Adrenal gland (tissue), 12 donors: ENCODE results near the gene TMEM138. TPM values are rescaled to one million over a fixed set of nuclear protein-coding genes. Genes with fewer than 3 reads are reported as not detected.

Experiments used
- DNase-seq, 7 donors: peaks; one replicate each; pipeline ENCODE4 v3.0.0-alpha.2; 2019 to 2020
- H3K27ac ChIP-seq, 5 donors: fragments of 200-600 bp; sonication (generic) in 4 of 5; 1 replicate in 3 of 5; 2 replicates in 2 of 5; pipeline versions ENCODE4 v1.5.1 to v1.8.0; 2016 to 2020; ENCODE audit warnings: mild to moderate bottlenecking in 1 of 5
- H3K27me3 ChIP-seq: fragments of 200-600 bp; 2 replicates; pipeline ENCODE4 v1.8.0; 2021
- H3K36me3 ChIP-seq, 2 donors: fragments of 200-600 bp; replicated peaks in 1 of 2; 1 replicate in 1 of 2; 2 replicates in 1 of 2; pipeline versions ENCODE4 v1.5.1 to v1.8.0; 2018 to 2022
- H3K4me1 ChIP-seq, 2 donors: fragments of 200-600 bp; replicated peaks in 1 of 2; 1 replicate in 1 of 2; 2 replicates in 1 of 2; pipeline versions ENCODE4 v1.5.1 to v1.8.0; 2018 to 2021
- H3K4me3 ChIP-seq, 4 donors: fragments of 200-600 bp; sonication (generic) in 3 of 4; one replicate each; pipeline ENCODE4 v1.5.1; 2016 to 2018
- H3K9me3 ChIP-seq, 3 donors: fragments of 200-600 bp; sonication (generic) in 1 of 3; replicated peaks in 1 of 3; 1 replicate in 2 of 3; 2 replicates in 1 of 3; pipeline versions ENCODE4 v1.5.1 to v1.8.0; 2016 to 2021
- CTCF ChIP-seq, 6 experiments: fragments of 450-650 bp in 4 of 6; fragments of 200-600 bp in 2 of 6; sonication (generic) in 1 of 6; IDR thresholded peaks; 1 replicate in 5 of 6; 2 replicates in 1 of 6; pipeline versions ENCODE4 v1.5.1 to v1.8.0; 2016 to 2021; ENCODE audit warnings: antibody characterized with exemption in 6 of 6, mild to moderate bottlenecking in 2 of 6, moderate library complexity in 1 of 6
- POLR2A ChIP-seq, 2 donors: fragments of 450-650 bp; IDR thresholded peaks; one replicate each; pipeline ENCODE4 v1.6.1; 2017; ENCODE audit warnings: antibody characterized with exemption in 2 of 2, mild to moderate bottlenecking in 2 of 2, moderate library complexity in 1 of 2
- WGBS, 4 donors: extraction: QIAGEN DNeasy Blood & Tissue Kit in 2 of 4; methylation state at CpG; one replicate each; pipeline versions ENCODE4 v1.1.5 to v1.1.7; 2013 to 2017; 5-methylcytosine and 5-hydroxymethylcytosine counted together
- intact Hi-C, 2 donors: fragments of 100-400 bp; cut with DNase I; formaldehyde crosslinking; loops; one replicate each; pipeline versions ENCODE4 v1.14.1 to v1.15.0; 2022 to 2023
- polyA plus RNA-seq, 3 donors: library from polyadenylated mRNA; stranded (reverse); fragments of 200-250 nt in 2 of 3; fragments of 350-450 nt in 1 of 3; fragmentation: Illumina TruSeq in 1 of 3; extraction: RNeasy Lipid Tissue Mini Kit (QIAGEN cat#74804) in 1 of 3; gene quantifications; one replicate each; pipeline ENCODE4 v1.2.3, GENCODE V29; 2013 to 2014
- total RNA-seq, 9 donors: library from RNA; depleted of rRNA in 4 of 9; stranded (reverse); fragments of >200 nt in 4 of 9; fragments of 120-200 nt in 1 of 9; fragmentation: NEBNext Ultra II Directional in 1 of 9; extraction: Animal tissue kit (Norgen Biotek cat#: 25700) in 1 of 9; gene quantifications; one replicate each; pipeline versions ENCODE4 v1.1.0 to v1.2.4, GENCODE V29; 2013 to 2023
- donor health status: healthy with polysubstance abuse.
- donor health status: Bipolar disorder and iron deficiency.
- donor health status: DM: yes; HTN: yes; CAD: no.
- donor health status: DM: no; HTN: no; CAD: no.
- donor health status: DM: no; HTN: no; CAD: no.
- donor health status: DM: yes; HTN: yes; CAD: no.

TMEM138 gene
- total and polyA plus RNA-seq, 12 donors = 79.4 to 276 (median 147) TPM

GRCh38 chr11:61350336-61350735 is 11.8 kb upstream of the TMEM138 start:
- no peaks in the 10 kb centered on the region for H3K9me3 ChIP-seq
- peaks cover 50 to 79% of the 10 kb centered on the region in 2 donors for H3K4me1 ChIP-seq
- H3K27ac ChIP-seq = peak overlapping the region in 4 of 5 donors; percentile 76 to 98 (median 86)
- H3K27me3 ChIP-seq = no peaks in the 10 kb centered on the region
- WGBS, 4 donors = 96 to 100% (median 100%) methylated on average over 1 of the region's 1 CpG; no CpG with 5 or more reads in 1 of the 4 donors
- H3K4me3 ChIP-seq = no peak overlapping the region
- H3K36me3 ChIP-seq = peaks cover 0 to 59% of the 10 kb centered on the region in 2 donors
- TF ChIP-seq POLR2A (IDR thresholded peaks at IDR 0.05) (no peak), CTCF (IDR thresholded peaks at IDR 0.05) (no peak)
- intact Hi-C loops = no loop called here
- DNase-seq = no peak

GRCh38 chr11:61350803-61351202 is 11.4 kb upstream of the TMEM138 start:
- H3K36me3 ChIP-seq = peaks cover 0 to 60% of the 10 kb centered on the region in 2 donors

GRCh38 chr11:61352038-61352437 is 10.1 kb upstream of the TMEM138 start:
- Histone ChIP-seq H3K9me3 (no peaks in the 10 kb centered on the region), H3K27me3 (no peaks in the 10 kb centered on the region), H3K4me3 (no peak overlapping the region), H3K36me3 (peaks cover 0 to 60% of the 10 kb centered on the region in 2 donors), H3K27ac (peak overlapping the region in 4 of 5 donors; percentile 4 to 88 (median 74)), H3K4me1 (peaks cover 39 to 72% of the 10 kb centered on the region in 2 donors)
- DNase-seq = peak in 3 of 7 donors; percentile 40 to 68 (median 63)
- TF ChIP-seq CTCF (IDR thresholded peaks at IDR 0.05) = peak in 1 of 6 experiments; percentile 1
- no peak for TF ChIP-seq POLR2A (IDR thresholded peaks at IDR 0.05)
- 51 to 66% (median 61%) methylated on average over 8 of the region's 8 CpGs for WGBS, 4 donors
- intact Hi-C loops = no loop called here

More at GRCh38 chr11:61350803-61351202, 11.4 kb upstream of the TMEM138 start:
- H3K4me1 ChIP-seq = peaks cover 45 to 78% of the 10 kb centered on the region in 2 donors
- TF ChIP-seq CTCF (IDR thresholded peaks at IDR 0.05) = no peak
- TF ChIP-seq POLR2A (IDR thresholded peaks at IDR 0.05) = no peak
- DNase-seq = no peak
- no peaks in the 10 kb centered on the region for H3K27me3 ChIP-seq
- intact Hi-C loops = no loop called here
- H3K27ac ChIP-seq = peak overlapping the region in 2 of 5 donors; percentile 83 to 98
- H3K9me3 ChIP-seq = no peaks in the 10 kb centered on the region
- no peak overlapping the region for H3K4me3 ChIP-seq
- WGBS, 4 donors = 84 to 97% (median 93%) methylated on average over 7 to 8 of the region's 8 CpGs

GRCh38 chr11:61353131-61354067 is 8.8 kb upstream of the TMEM138 start:
- no peaks in the 10 kb centered on the region for H3K9me3 ChIP-seq
- peaks cover 40 to 71% of the 10 kb centered on the region in 2 donors for H3K4me1 ChIP-seq
- peaks cover 0 to 58% of the 10 kb centered on the region in 2 donors for H3K36me3 ChIP-seq
- peak in 6 of 7 donors; percentile 69 to 87 (median 84) for DNase-seq
- 65 to 74% (median 71%) methylated on average over 10 to 15 of the region's 15 CpGs for WGBS, 4 donors
- intact Hi-C loops = no loop called here
- TF ChIP-seq POLR2A (IDR thresholded peaks at IDR 0.05) = peak in 1 of 2 donors; percentile 49
- TF ChIP-seq CTCF (IDR thresholded peaks at IDR 0.05) = no peak
- no peak overlapping the region for H3K4me3 ChIP-seq
- no peaks in the 10 kb centered on the region for H3K27me3 ChIP-seq
- H3K27ac ChIP-seq = peak overlapping the region in 4 of 5 donors; percentile 19 to 88 (median 74)
